Fibroblast of peridontal ligament (primary cell): ENCODE measurements around the gene ASPDH.
A peak's percentile ranks its signal among the peaks of the same experiment; 100 is the strongest.
"Not testable (repeated sequence)": the region's sequence is repeated elsewhere in the genome, so short reads cannot be mapped to it uniquely, and the experiment has no call there.

Source experiments
- DNase-seq: peaks from one replicate; pipeline ENCODE4 v3.0.0-alpha.2; 2010; ENCODE audit errors: extremely low read depth

Gene ASPDH

GRCh38 chr19:50547385-50548190 lies 33.9 kb upstream of the ASPDH start:
- DNase-seq, result no peak

GRCh38 chr19:50546527-50547221 lies 33.0 kb upstream of the ASPDH start:
- no peak for DNase-seq

DNA sequence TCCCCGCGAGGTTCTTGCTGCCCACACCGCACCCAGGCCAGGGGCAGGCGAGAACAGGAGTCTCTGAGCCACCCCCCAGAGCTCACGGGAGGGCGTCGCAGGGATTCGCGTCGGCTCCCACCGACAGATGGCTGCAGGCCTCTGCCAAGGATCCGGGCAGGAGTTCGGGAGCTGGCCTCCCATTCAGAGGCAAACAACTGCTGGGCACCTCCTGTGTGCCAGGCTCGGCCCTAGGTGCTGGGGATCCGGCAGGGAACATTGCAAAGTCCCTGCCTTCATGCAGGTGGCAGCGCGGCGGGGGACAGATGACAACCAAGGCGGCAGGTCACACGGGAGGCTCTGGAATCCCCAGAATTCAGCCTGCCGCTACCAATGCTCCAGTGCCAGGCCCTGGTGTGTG lies 29.2 kb upstream of the ASPDH start:
- no peak for DNase-seq

GRCh38 chr19:50537769-50538230 lies 24.1 kb upstream of the ASPDH start:
- peak; percentile 43 for DNase-seq

GRCh38 chr19:50537306-50537685 lies 23.6 kb upstream of the ASPDH start:
- no peak for DNase-seq

DNA sequence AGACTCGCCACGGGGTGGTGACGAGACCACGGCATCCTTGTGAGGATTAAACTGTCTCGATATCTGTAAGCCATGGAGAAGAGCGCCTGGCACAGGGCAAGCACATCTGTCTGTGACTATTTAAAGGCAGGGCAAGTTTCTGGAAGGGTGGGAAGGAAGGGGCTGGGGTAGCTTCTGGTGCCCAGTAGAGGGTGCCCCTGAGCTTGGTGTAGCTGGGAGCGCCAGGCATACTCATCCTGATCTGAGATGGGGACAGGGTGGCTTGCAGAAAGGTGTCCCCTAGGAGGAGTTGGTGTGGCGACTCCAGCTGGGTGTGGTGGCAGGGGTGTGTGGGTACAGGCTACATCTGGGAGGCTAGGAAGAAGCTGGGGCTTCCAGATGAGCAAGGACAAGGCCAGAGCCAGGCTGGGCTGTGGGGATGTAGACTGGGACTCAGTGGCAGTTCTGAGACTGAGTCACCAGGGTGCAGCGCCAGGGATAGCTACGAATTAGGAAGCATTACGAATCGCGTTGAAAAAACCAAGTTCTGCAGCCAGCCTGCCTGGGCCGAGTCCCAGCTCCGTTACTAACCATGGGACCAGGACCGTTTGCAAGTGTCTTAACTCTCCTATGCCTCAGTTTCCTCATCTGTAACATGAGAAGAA lies 23.1 kb upstream of the ASPDH start:
- DNase-seq, result no peak

DNA sequence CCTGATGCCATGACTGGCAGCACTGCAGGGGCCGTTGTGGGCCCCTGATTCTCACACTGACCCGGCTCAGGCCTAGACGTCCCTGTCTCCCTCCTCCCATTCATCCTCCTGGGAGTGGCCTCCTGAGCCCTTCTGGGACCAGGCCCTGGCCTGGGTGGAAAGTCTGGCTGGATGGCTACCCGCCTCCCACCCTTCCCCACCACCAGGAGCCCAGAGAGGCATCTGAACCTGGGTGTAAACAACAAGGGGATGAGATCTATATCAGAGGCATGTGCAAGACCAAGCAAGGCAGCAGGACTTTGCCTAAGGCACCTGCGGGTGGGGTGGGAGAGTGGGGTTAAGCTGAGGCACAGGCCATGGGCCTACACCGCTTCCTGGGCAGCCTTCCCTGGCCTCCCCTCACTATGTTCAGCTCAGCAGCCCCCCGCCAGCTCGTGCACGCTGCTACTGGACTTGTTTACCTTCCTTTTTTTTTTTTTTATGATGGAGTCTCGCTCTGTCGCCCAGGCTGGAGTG lies 22.0 kb upstream of the ASPDH start:
- no peak for DNase-seq

DNA sequence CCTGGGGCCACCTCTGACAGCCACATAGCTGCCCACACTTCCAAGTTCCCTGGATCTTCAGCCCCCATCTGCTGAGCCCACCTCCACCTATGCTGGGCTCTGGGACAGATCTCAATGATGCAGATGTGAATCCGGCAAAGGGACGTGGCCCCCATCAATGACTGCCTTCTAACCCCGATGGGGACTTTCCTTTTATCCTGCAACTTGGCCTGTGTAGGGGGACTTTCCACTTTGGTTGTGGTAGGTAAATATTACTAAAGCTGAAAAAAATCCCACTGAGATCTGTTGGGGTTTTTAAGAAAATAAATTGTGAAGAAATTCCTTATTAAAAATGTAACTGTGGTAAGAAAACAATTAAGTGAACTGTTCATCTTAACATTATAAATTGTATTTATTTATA lies 20.8 kb upstream of the ASPDH start:
- no peak for DNase-seq

- no peak for DNase-seq
Observed at GRCh38 chr19:50532952-50533351, 19.2 kb upstream of the ASPDH start.

- DNase-seq, result no peak
Observed at GRCh38 chr19:50531171-50531612, 17.5 kb upstream of the ASPDH start.

GRCh38 chr19:50528052-50528451 lies 14.3 kb upstream of the ASPDH start:
- not testable (repeated sequence) for DNase-seq

- DNase-seq, result no peak
Observed at GRCh38 chr19:50522881-50523280, 9.2 kb upstream of the ASPDH start.

DNA sequence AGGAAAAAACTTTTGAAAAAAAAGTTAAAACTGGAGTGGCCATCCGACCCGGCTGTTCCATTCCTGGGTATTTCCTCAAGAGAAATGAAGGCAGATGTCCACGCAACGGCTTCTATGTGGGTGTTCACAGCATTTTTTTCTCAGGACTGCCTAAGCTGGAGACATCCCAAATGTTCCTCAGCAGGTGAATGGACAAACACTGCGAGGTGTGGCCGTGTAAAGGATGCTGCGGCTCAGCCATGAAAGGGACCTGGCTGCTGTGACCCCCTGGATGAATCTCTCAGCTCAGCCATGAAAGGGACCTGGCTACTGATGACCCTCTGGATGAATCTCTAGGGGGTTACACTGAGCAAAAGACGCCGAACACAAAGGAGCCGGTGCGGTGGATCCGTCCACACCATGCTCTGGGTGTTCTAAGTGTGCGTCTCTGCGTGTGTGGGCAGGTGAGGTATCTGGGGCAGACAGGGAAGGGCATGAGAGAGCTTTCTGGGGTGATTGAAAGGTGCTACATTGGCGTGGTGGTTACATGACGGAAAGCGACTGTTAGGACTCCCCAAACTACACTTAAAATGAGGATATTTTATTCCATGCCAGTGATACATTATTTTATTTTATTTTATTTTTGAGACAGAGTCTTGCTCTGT lies 7.2 kb upstream of the ASPDH start:
- no peak for DNase-seq

DNA sequence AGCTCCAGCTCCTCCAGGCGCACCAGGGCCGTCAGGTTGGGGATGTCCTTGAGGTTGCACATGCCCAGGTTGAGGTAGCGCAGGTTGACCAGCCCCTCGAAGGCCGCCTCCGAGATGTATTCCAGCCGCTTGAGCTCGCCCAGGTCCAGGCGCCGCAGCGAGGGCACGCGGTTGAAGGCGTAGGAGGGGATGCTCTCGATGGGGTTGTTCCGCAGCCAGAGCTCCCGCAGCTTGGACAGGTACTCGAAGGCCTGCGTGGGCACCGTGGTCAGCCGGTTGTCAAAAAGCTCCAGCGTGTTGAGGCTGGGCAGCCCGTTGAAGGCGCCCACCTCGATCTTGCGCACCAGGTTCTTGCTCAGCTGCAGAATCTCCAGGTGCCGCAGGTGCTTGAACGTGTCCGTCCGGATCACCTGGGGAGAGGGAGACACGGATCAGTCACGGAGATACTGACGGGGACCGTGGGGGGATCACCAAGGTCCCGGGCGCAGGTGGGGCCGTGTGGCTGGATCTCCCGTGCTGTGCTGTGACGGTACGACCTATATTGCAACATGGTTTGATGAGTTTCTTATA lies 5.4 kb upstream of the ASPDH start:
- DNase-seq, result no peak

DNA sequence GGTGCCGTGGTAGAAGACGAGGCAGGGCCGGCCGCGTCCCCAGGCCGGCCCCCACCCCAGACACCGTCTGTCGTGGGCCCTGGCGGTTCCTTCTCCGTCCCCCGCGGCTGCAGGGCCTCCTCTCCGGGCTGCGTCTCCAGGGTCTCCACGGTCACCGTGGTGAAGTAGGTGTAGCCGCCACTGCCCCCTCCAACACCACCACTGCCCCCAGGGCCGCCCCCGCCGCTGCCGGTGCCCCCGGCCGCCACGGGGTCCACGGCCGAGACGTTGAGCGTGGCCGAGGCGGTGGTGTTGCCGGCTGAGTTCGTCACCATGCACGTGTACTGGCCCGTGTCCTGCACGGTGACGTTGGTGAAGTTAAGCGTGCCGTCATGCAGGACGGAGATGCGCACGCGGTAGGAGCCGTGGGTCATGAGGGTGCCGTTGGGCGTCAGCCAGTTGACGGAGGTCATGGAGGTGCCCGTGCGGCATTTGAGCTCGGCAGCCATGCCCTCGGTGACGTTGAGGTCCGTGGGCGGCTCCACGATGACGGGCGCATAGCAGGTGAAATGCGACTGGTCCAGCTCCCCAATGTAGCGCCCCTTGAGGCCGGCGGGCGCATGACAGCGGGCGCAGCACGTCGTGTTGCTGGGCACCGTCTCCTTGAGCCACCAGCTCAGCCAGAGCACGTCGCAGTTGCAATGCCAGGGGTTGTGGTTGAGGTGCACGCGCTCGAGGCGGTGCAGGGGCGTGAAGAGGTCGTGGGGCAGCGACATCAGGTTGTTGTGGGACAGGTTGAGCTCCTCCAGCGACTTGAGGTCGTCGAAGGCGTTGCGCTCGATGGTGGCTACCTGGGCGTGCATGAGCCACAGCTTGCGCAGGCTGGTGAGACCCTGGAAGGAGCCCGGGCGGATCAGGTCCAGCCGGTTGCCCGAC lies 4.6 kb upstream of the ASPDH start:
- DNase-seq, result no peak

GRCh38 chr19:50517704-50518075 lies 4.0 kb upstream of the ASPDH start:
- no peak for DNase-seq

DNA sequence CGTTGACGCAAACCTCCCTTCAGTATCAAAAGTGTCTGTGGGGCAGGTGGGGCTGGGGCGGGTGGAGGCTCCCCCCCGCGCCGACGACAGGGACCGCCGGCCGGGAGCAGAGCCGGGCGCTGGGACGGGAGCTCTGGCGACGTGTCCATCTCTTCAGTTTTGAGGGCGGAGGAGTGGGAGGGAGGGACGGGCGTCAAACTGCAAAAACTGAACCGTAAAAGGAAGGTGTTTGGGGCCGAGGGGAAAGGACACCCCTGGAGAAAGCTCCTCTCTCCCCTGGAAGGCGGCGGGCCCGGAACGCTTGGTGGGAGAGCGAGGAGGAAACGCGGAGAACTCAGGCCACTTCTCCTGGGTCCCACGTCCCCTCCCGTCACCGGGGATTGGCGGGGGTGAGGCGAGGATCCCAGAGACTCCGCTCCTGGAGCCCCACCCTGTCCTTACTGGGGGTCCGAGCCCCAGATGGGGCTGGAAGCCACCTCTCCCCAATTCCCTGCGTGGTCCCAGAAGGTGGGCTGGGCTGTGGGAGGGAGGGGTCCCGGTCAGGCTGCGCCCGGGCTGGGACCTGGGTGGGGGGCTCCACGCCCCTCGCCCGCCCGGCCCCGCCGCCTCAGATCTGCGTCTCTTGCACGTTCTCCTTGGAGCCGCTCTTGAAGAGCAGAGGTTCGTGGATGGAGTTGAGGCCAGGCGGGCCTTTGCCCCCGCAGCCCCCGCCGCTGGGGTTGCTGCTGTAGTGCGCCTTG lies 3.4 kb upstream of the ASPDH start:
- no peak for DNase-seq

DNA sequence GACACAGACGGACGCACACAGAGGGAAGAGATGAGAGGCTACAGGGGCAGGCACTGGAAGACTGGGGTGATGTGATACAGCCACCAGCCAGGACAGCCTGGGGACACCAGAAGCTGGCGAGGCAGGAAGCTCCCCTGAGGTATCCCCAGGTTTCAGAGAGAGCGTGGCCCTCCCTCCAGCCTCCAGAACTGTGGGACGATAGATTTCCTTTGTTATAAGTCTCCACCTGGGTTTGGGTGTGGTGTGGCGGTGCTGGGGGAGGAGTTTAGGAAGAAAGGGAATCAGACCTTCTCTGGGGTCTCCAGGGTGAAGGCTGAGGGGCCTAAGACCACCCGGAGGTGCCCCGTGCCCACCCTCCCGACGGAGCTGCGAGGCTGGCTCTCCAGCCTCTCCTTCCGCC lies 2.7 kb upstream of the ASPDH start:
- no peak for DNase-seq

DNA sequence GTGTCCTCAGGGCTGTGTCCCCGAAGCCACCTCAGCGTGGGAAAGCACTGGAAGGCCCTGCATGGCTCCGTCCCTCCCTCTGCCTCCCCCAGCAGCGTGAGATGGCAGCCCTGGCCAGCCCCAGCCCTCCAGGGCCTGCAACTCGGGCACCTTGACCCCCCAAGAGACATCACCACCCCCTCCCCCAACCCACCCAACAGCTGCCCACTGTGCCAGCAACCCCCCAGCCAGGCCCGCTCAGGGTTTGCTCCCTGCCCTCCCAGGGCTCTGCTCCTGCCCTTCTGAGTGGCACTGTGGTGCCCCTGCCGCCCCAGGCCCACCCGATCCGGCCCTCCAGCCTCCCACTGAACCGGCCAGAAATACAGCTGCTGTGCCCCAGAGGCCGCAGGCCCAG lies 1.5 kb upstream of the ASPDH start:
- no peak for DNase-seq
